ENCODE data around the gene KDM2B. TPM values are rescaled to one million over a fixed set of nuclear protein-coding genes. Genes with fewer than 3 reads are reported as not detected.

KDM2B gene
- total and polyA plus RNA-seq, 2 experiments from 2014 or later = 59.4 to 161 TPM

DNA sequence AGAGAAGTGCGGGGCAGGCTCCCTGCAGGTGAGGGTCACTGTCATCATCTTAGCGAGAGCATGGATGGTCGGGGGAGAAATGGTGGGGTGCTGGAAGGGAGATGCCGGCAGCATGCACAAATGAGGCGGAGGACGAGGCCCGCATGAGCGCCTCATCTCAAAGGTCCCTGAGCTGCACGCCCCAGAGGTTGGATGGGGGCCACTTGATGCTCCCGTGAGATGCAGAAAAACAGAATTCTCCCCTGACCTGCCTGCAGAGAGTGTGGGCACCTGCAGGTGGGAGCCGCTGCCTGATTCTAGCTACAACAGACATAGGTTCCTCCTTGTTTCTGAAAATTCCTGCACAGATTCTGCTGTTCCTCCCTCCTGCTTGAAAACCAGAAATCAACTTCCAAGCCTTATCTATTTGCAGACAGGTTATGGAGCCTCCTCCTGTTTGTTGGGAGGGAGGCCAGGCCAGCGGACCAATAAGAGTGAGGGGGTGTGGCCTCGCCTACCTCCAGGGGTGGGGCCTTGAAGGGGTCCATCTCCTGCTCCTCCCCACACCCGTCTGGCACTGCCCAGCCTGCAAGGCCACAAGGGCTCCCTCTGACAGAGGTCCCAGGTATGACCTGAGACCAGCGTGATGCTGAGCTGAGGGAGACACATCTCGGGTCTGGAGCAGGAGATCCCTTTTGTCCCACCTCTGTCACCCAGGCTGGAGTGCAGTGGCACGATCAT, 67.2 kb downstream of the KDM2B start:
- H3K27me3 ChIP-seq (ENCODE audit: insufficient read depth) = no peaks in the 10 kb centered on the region
- H3K79me2 ChIP-seq (replicated peaks; ENCODE audit: insufficient read depth) = 0 out of 2 replicates have a peak, but pooled peaks cover 14% of the 10 kb centered on the region
- peaks cover 23% of the 10 kb centered on the region for H3K27me3 Mint-ChIP-seq (ENCODE audit: insufficient read depth, low read depth, poor library complexity)
- peak overlapping the region; percentile 45; the same call in 1 of the 2 replicates for H3K27ac ChIP-seq (ENCODE audit: low read depth)
- TF ChIP-seq, protein P1, sequence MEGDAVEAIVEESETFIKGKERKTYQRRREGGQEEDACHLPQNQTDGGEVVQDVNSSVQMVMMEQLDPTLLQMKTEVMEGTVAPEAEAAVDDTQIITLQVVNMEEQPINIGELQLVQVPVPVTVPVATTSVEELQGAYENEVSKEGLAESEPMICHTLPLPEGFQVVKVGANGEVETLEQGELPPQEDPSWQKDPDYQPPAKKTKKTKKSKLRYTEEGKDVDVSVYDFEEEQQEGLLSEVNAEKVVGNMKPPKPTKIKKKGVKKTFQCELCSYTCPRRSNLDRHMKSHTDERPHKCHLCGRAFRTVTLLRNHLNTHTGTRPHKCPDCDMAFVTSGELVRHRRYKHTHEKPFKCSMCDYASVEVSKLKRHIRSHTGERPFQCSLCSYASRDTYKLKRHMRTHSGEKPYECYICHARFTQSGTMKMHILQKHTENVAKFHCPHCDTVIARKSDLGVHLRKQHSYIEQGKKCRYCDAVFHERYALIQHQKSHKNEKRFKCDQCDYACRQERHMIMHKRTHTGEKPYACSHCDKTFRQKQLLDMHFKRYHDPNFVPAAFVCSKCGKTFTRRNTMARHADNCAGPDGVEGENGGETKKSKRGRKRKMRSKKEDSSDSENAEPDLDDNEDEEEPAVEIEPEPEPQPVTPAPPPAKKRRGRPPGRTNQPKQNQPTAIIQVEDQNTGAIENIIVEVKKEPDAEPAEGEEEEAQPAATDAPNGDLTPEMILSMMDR (conservative IDR thresholded peaks at IDR 0.05; ENCODE audit: low read depth in 2 of 2) = peak in 1 of 2 experiments; percentile 17; a peak in 1 of 4 replicates
- TF ChIP-seq, protein P2, sequence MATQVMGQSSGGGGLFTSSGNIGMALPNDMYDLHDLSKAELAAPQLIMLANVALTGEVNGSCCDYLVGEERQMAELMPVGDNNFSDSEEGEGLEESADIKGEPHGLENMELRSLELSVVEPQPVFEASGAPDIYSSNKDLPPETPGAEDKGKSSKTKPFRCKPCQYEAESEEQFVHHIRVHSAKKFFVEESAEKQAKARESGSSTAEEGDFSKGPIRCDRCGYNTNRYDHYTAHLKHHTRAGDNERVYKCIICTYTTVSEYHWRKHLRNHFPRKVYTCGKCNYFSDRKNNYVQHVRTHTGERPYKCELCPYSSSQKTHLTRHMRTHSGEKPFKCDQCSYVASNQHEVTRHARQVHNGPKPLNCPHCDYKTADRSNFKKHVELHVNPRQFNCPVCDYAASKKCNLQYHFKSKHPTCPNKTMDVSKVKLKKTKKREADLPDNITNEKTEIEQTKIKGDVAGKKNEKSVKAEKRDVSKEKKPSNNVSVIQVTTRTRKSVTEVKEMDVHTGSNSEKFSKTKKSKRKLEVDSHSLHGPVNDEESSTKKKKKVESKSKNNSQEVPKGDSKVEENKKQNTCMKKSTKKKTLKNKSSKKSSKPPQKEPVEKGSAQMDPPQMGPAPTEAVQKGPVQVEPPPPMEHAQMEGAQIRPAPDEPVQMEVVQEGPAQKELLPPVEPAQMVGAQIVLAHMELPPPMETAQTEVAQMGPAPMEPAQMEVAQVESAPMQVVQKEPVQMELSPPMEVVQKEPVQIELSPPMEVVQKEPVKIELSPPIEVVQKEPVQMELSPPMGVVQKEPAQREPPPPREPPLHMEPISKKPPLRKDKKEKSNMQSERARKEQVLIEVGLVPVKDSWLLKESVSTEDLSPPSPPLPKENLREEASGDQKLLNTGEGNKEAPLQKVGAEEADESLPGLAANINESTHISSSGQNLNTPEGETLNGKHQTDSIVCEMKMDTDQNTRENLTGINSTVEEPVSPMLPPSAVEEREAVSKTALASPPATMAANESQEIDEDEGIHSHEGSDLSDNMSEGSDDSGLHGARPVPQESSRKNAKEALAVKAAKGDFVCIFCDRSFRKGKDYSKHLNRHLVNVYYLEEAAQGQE (IDR thresholded peaks at IDR 0.05; ENCODE audit: unreplicated experiment) = no peak
- H3F3A ChIP-seq (replicated peaks; ENCODE audit: low read depth) = peaks cover 19% of the 10 kb centered on the region; the same call in 1 of the 2 replicates
- H3K4me1 ChIP-seq (ENCODE audit: insufficient read depth) = peaks cover 13% of the 10 kb centered on the region
- no peak overlapping the region for H3K4me3 Mint-ChIP-seq
- H3K27ac Mint-ChIP-seq = peak overlapping the region; percentile 41
- H3K4me3 ChIP-seq = no peak overlapping the region
- H2AFZ ChIP-seq = no peak overlapping the region
- ATAC-seq = peak; percentile 97
- peak; percentile 82 for DNase-seq (ENCODE audit: low spot score)
- H3K36me3 ChIP-seq (ENCODE audit: insufficient read depth) = peaks cover 17% of the 10 kb centered on the region
- H3K4me1 Mint-ChIP-seq = peaks cover 21% of the 10 kb centered on the region
- H3K4me2 ChIP-seq = no peak overlapping the region
- H4K20me1 ChIP-seq (replicated peaks; ENCODE audit: insufficient read depth) = peaks cover 17% of the 10 kb centered on the region
- no peaks in the 10 kb centered on the region for H3K9me2 ChIP-seq (ENCODE audit: insufficient read depth)
- peaks cover 9% of the 10 kb centered on the region for H3K9me3 Mint-ChIP-seq
- peaks cover 84% of the 10 kb centered on the region for H3K36me3 Mint-ChIP-seq (ENCODE audit: low read depth)

DNA sequence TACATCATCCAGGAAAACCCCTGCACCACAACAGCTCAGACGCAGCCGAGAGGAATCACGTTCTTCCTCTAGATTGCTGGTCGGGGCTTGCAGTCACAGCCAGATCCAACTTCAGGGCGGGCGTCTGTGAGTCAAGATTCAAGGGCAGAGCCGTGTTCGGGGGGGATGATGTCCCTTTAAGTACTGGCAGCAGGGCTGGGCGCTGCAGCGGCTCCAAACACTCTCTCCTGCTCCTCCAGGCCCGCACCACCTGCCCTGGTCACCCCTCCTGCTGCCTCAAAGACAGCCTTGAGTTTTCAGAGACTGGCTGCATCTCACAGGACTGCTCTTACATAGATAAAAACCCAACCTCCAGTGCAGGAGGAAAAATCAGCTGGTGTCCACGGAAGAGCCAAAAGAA, 68.3 kb downstream of the KDM2B start:
- Histone ChIP-seq H3K27ac (ENCODE audit: low read depth) (0 out of 2 replicates have a peak overlapping the region, but pooled peaks have one; percentile 26), H4K20me1 (replicated peaks; ENCODE audit: insufficient read depth) (peaks cover 16% of the 10 kb centered on the region), H3K9me2 (ENCODE audit: insufficient read depth) (no peaks in the 10 kb centered on the region), H3K27me3 (ENCODE audit: insufficient read depth) (no peaks in the 10 kb centered on the region), H3F3A (replicated peaks; ENCODE audit: low read depth) (peaks cover 18% of the 10 kb centered on the region; the same call in 1 of the 2 replicates), H3K36me3 (ENCODE audit: insufficient read depth) (peaks cover 22% of the 10 kb centered on the region), H3K4me2 (no peak overlapping the region), H3K4me3 (no peak overlapping the region), H3K4me1 (ENCODE audit: insufficient read depth) (peaks cover 13% of the 10 kb centered on the region), H2AFZ (no peak overlapping the region), H3K79me2 (replicated peaks; ENCODE audit: insufficient read depth) (peaks cover 21% of the 10 kb centered on the region; the same call in 1 of the 2 replicates)
- Mint-ChIP-seq H3K4me3 (no peak overlapping the region), H3K4me1 (peaks cover 21% of the 10 kb centered on the region), H3K27ac (no peak overlapping the region), H3K9me3 (peaks cover 9% of the 10 kb centered on the region), H3K36me3 (ENCODE audit: low read depth) (peaks cover 84% of the 10 kb centered on the region), H3K27me3 (ENCODE audit: insufficient read depth, low read depth, poor library complexity) (peaks cover 25% of the 10 kb centered on the region)
- DNase-seq (ENCODE audit: low spot score) = no peak
- ATAC-seq = no peak
- no peak for TF ChIP-seq EZH2 (IDR thresholded peaks at IDR 0.05; ENCODE audit: low read depth, unreplicated experiment)
- no peak for TF ChIP-seq EZH2phosphoT487 (IDR thresholded peaks at IDR 0.05; ENCODE audit: unreplicated experiment)
- TF ChIP-seq, protein P1 (conservative IDR thresholded peaks at IDR 0.05; ENCODE audit: low read depth in 2 of 2) = no peak
- TF ChIP-seq STAT1 (IDR thresholded peaks at IDR 0.05; ENCODE audit: unreplicated experiment) = no peak
- no peak for TF ChIP-seq ZNF114 (CRISPR knock-in tag; IDR thresholded peaks at IDR 0.05)

Measured in GM23338 (cell line).